HL-60 (cell line): ENCODE results near the gene ST6GALNAC3.

Experiments used
- DNase-seq, 2 experiments: peaks; one replicate each; pipeline ENCODE4 v3.0.0-alpha.2; 2010 to 2020; ENCODE audit warnings: low read depth in 1 of 2, low spot score in 1 of 2
- H3K27ac ChIP-seq: fragments of 250-450 bp; sonication (Bioruptor Pico); replicated peaks from 2 replicates; pipeline ENCODE4 v1.5.1; 2020; ENCODE audit warnings: mild to moderate bottlenecking, moderate library complexity
- H3K27me3 ChIP-seq: fragments of 250-450 bp; sonication (Bioruptor Pico); 2 replicates; pipeline ENCODE4 v1.5.1; 2021; ENCODE audit warnings: mild to moderate bottlenecking, moderate library complexity; ENCODE audit not compliant: insufficient read depth, poor library complexity, severe bottlenecking
- H3K4me3 ChIP-seq: replicated peaks from 2 replicates; pipeline ENCODE4 v1.5.1; 2011; ENCODE audit warnings: mild to moderate bottlenecking, control low read depth, low read length; ENCODE audit not compliant: insufficient read depth
- CTCF ChIP-seq: IDR thresholded peaks from one replicate; pipeline ENCODE4 v1.5.1; 2011; ENCODE audit warnings: low read length, control low read depth, inconsistent platforms; ENCODE audit not compliant: insufficient read depth
- GABPA ChIP-seq: IDR thresholded peaks from 2 replicates; pipeline ENCODE4 v1.6.1; 2012; ENCODE audit warnings: low read depth
- POLR2AphosphoS5 ChIP-seq: IDR thresholded peaks from 2 replicates; pipeline ENCODE4 v1.6.1; 2012; ENCODE audit warnings: low read depth
- REST ChIP-seq: IDR thresholded peaks from 2 replicates; pipeline ENCODE4 v1.6.1; 2012; ENCODE audit warnings: low read depth; ENCODE audit not compliant: insufficient replicate concordance
- SPI1 ChIP-seq: IDR thresholded peaks from 2 replicates; pipeline ENCODE4 v1.6.1; 2012; ENCODE audit warnings: low read depth, mild to moderate bottlenecking, borderline replicate concordance

ST6GALNAC3 gene

GRCh38 chr1:76381450-76382097 lies 307.0 kb downstream of the ST6GALNAC3 start:
- no peak for TF ChIP-seq SPI1
- no peak for TF ChIP-seq CTCF
- TF ChIP-seq REST = no peak
- TF ChIP-seq POLR2AphosphoS5 = no peak
- no peak for TF ChIP-seq GABPA
- no peaks in the 10 kb centered on the region for H3K27me3 ChIP-seq
- no peak for DNase-seq
- no peak overlapping the region for H3K4me3 ChIP-seq
- H3K27ac ChIP-seq = no peak overlapping the region

GRCh38 chr1:76388261-76388660 lies 313.7 kb downstream of the ST6GALNAC3 start:
- H3K27me3 ChIP-seq = no peaks in the 10 kb centered on the region
- TF ChIP-seq REST (no peak), POLR2AphosphoS5 (no peak), SPI1 (no peak), CTCF (no peak), GABPA (no peak)
- no peak overlapping the region for H3K4me3 ChIP-seq
- DNase-seq = no peak
- no peak overlapping the region for H3K27ac ChIP-seq

GRCh38 chr1:76390456-76390855 lies 315.9 kb downstream of the ST6GALNAC3 start:
- no peak overlapping the region for H3K27ac ChIP-seq
- H3K4me3 ChIP-seq = no peak overlapping the region
- DNase-seq = no peak
- TF ChIP-seq CTCF (no peak), SPI1 (no peak), GABPA (no peak), REST (no peak), POLR2AphosphoS5 (no peak)
- no peaks in the 10 kb centered on the region for H3K27me3 ChIP-seq
